Stimulated activated CD4-positive, alpha-beta T cell treated with anti-CD3 and anti-CD28 coated beads, Interleukin-1b, Interleukin-23, amount 100 ng/mL, for 1 hour (primary cell): ENCODE results near the gene IL12B.
"Not testable (repeated sequence)": the region's sequence is repeated elsewhere in the genome, so short reads cannot be mapped to it uniquely, and the experiment has no call there.

Experiments
- DNase-seq, 2 donors: peaks; one replicate each; pipeline ENCODE4 v3.0.0-alpha.2; 2020; ENCODE audit warnings: low read depth in 2 of 2

The IL12B gene

DNA sequence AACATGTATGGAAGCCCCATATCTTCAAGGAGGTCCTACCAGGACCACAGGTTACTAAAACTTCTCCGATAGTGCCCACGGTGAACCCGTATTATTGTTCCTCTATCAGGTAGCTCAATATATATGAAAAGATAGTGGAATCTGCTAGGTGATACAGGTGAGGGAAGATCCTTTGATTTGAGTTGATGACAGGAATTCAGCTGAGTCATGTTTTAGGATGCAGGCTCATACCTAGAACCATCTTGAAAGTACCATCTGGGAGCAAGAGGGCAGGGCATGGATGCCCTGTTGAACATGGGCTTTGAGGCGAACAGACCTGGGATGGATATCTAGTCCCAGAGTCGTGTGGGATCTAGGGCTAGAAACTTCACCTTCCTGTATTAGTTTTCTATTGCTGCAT lies 35.4 kb downstream of the IL12B start:
- DNase-seq = no peak

- no peak for DNase-seq
Measured at GRCh38 chr5:159290741-159291140, 39.5 kb downstream of the IL12B start.

- no peak for DNase-seq
Measured at GRCh38 chr5:159286420-159287035, 43.8 kb downstream of the IL12B start.

DNA sequence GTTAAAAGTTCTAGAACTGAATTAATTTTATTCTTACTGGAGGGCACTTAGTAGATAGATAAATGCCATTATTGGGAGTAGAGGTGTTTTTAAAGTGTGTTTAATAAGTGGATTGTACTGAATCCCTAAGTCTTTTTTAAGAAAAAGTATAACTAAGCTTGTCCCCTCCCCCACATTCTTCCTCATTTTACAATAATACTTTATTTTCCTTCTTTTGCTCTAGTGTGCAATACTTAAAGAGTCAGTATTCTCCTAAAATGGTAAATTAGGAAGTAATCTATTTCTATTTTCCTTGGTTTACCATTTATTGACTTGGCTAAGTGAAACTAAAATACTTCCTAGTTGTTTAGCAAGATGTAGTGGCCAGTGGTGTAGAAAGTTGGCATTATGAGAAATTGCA lies 55.6 kb downstream of the IL12B start:
- DNase-seq = no peak

DNA sequence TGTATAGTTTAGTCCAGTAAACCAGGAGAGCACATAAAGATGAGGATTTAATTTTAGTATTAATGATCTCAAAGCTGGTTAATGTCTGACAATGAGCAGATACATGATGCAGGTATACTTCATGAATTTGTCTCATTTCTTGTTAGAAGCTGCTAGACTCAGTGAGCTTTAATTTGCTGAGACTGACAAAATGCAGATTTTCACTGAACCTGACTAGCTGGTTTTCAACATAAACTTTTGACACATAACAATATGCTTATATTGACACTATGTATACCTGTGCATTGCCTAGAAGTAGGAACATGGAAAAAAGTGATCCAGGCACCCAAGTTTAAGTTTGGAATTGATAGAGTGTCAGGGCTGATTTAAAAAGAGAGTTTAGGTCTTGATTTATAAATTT lies 56.4 kb downstream of the IL12B start:
- no peak for DNase-seq

GRCh38 chr5:159269723-159270122 lies 60.6 kb downstream of the IL12B start:
- no peak for DNase-seq

- DNase-seq = not testable (repeated sequence)
Measured at GRCh38 chr5:159266764-159267163, 63.5 kb downstream of the IL12B start.
